B cell (primary cell): ENCODE measurements around the gene IL20. TPM values are rescaled to one million over a fixed set of nuclear protein-coding genes. Genes with fewer than 3 reads are reported as not detected.

Source experiments
- ATAC-seq: fragments of 200-7000 bp; cut with Tn5 transposase; one replicate; pipeline ENCODE4 v1.10.0; 2021; ENCODE audit warnings: low read depth, mild to moderate bottlenecking, moderate number of reproducible peaks, moderate library complexity
- CTCF ChIA-PET: fragments of 350-600 bp; sonication (Branson Sonifier 250); formaldehyde crosslinking; loops from one replicate; lab custom pipeline; 2021; ENCODE audit warnings: antibody characterized with exemption, inconsistent platforms; lab: Charles Lee
- POLR2A ChIA-PET: fragments of 350-600 bp; sonication (Branson Sonifier 250); formaldehyde crosslinking; loops from one replicate; lab custom pipeline; 2021; ENCODE audit warnings: antibody characterized with exemption; lab: Charles Lee
- DNase-seq: peaks from one replicate; pipeline ENCODE4 v3.0.0; 2013
- H2AFZ ChIP-seq: 2 replicates; pipeline ENCODE4 v1.6.1; 2012; ENCODE audit warnings: mild to moderate bottlenecking, low read depth, low read length; ENCODE audit not compliant: insufficient read depth, poor library complexity, severe bottlenecking
- H3K27ac ChIP-seq, 2 donors: 1 replicate in 1 of 2; 2 replicates in 1 of 2; pipeline ENCODE4 v1.5.1; 2012 to 2013; ENCODE audit warnings: low read length in 2 of 2, mild to moderate bottlenecking in 2 of 2, moderate library complexity in 1 of 2
- H3K27me3 ChIP-seq, 4 experiments: fragments of 200-600 bp in 1 of 4; sonication (generic) in 1 of 4; replicated peaks in 1 of 4; 1 replicate in 2 of 4; 2 replicates in 2 of 4; pipeline versions ENCODE4 v1.6.1 to v1.7.0; 2013 to 2016; ENCODE audit warnings: low read length in 3 of 4, mild to moderate bottlenecking in 2 of 4, mixed read lengths in 1 of 4, moderate library complexity in 1 of 4; ENCODE audit not compliant: insufficient read depth in 4 of 4, control insufficient read depth in 3 of 4; ENCODE audit errors: control extremely low read depth in 1 of 4
- H3K36me3 ChIP-seq, 2 experiments: replicated peaks in 1 of 2; 1 replicate in 1 of 2; 2 replicates in 1 of 2; pipeline versions ENCODE4 v1.6.1 to v1.7.1; 2013; ENCODE audit warnings: low read length in 1 of 2; ENCODE audit not compliant: insufficient read depth in 2 of 2, control insufficient read depth in 1 of 2; ENCODE audit errors: control extremely low read depth in 1 of 2, extremely low read depth in 1 of 2
- H3K4me1 ChIP-seq, 2 donors: fragments of 200-600 bp in 1 of 2; sonication (generic) in 1 of 2; 1 replicate in 1 of 2; 2 replicates in 1 of 2; pipeline versions ENCODE4 v1.5.1 to v1.6.1; 2013 to 2017; ENCODE audit warnings: low read length in 2 of 2; ENCODE audit not compliant: control insufficient read depth in 2 of 2, insufficient read depth in 2 of 2
- H3K4me2 ChIP-seq: replicated peaks from 2 replicates; pipeline ENCODE3; 2012; ENCODE audit warnings: mild to moderate bottlenecking, low read depth, low read length; ENCODE audit not compliant: poor library complexity, severe bottlenecking
- H3K4me3 ChIP-seq, 5 experiments: fragments of 200-600 bp in 1 of 5; sonication (generic) in 1 of 5; 1 replicate in 3 of 5; 2 replicates in 2 of 5; pipeline versions ENCODE4 v1.5.1 to v1.7.0; 2011 to 2016; ENCODE audit warnings: low read length in 4 of 5, mild to moderate bottlenecking in 4 of 5, low read depth in 2 of 5, control low read depth in 1 of 5, moderate library complexity in 1 of 5; ENCODE audit not compliant: insufficient read depth in 1 of 5; ENCODE audit errors: control extremely low read depth in 1 of 5, extremely low read depth in 1 of 5
- H3K79me2 ChIP-seq: fragments of 200-600 bp; sonication (generic); one replicate; pipeline ENCODE4 v1.6.0; 2016; ENCODE audit warnings: low read length; ENCODE audit not compliant: control insufficient read depth, insufficient read depth
- H3K9ac ChIP-seq: fragments of 200-600 bp; sonication (generic); 2 replicates; pipeline ENCODE4 v1.6.1; 2017; ENCODE audit warnings: mild to moderate bottlenecking, low read length, moderate library complexity
- H3K9me3 ChIP-seq, 3 donors: one replicate each; pipeline versions ENCODE4 v1.6.1 to v1.7.1; 2013; ENCODE audit warnings: low read length in 2 of 3; ENCODE audit not compliant: control insufficient read depth in 2 of 3, insufficient read depth in 1 of 3; ENCODE audit errors: control extremely low read depth in 1 of 3
- H4K20me1 ChIP-seq: 2 replicates; pipeline ENCODE4 v1.6.0; 2012; ENCODE audit warnings: mild to moderate bottlenecking, low read length; ENCODE audit not compliant: insufficient read depth, control insufficient read depth, poor library complexity, severe bottlenecking
- H3K27ac Mint-ChIP-seq: one replicate; pipeline ENCODE4 v1.8.0; 2021; ENCODE audit warnings: mixed read lengths
- H3K27me3 Mint-ChIP-seq: one replicate; pipeline ENCODE4 v1.8.0; 2021; ENCODE audit warnings: mixed read lengths
- H3K4me1 Mint-ChIP-seq: one replicate; pipeline ENCODE4 v1.8.0; 2021; ENCODE audit warnings: mixed read lengths
- H3K4me3 Mint-ChIP-seq: one replicate; pipeline ENCODE4 v1.8.0; 2021; ENCODE audit warnings: mixed read lengths
- H3K9me3 Mint-ChIP-seq: one replicate; pipeline ENCODE4 v1.8.0; 2022; ENCODE audit warnings: mixed read lengths; ENCODE audit not compliant: insufficient read depth
- CTCF ChIP-seq: fragments of 200-600 bp; IDR thresholded peaks from one replicate; pipeline ENCODE4 v1.8.0; 2022; ENCODE audit warnings: antibody characterized with exemption, mild to moderate bottlenecking
- EZH2 ChIP-seq: IDR thresholded peaks from 2 replicates; pipeline ENCODE4 v1.6.1; 2012; ENCODE audit warnings: borderline replicate concordance, low read depth, mild to moderate bottlenecking, moderate library complexity, low read length; ENCODE audit not compliant: insufficient read depth, poor library complexity, severe bottlenecking
- WGBS: methylation state at CpG from one replicate; pipeline ENCODE4 v1.1.5; 2013; ENCODE audit warnings: missing lambda C conversion rate; ENCODE audit not compliant: insufficient coverage; 5-methylcytosine and 5-hydroxymethylcytosine counted together
- intact Hi-C: fragments of 100-400 bp; cut with micrococcal nuclease; formaldehyde crosslinking; loops from one replicate; pipeline ENCODE4 v1.10.0; 2022
- polyA plus RNA-seq: library from polyadenylated mRNA; depleted of rRNA; stranded (reverse); fragments of >200 nt; gene quantifications from 2 replicates; pipeline ENCODE4 v1.2.3, GENCODE V29; 2012
- total RNA-seq, 2 donors: library from RNA; stranded (reverse); fragments of 120-200 nt in 1 of 2; gene quantifications; 1 replicate in 1 of 2; 2 replicates in 1 of 2; pipeline versions ENCODE4 v1.2.3 to v1.2.4, GENCODE V29; 2013 to 2022

The IL20 gene
- total and polyA plus RNA-seq, 2 donors (not counting 1 experiment from before 2014, with no cell fraction given) = not detected

GRCh38 chr1:206828061-206828460 lies 37.4 kb upstream of the IL20 start:
- Histone ChIP-seq H3K4me2 (peak overlapping the region; percentile 60), H3K36me3 (no peaks in the 10 kb centered on the region), H2AFZ (no peak overlapping the region), H3K27me3 (no peaks in the 10 kb centered on the region), H4K20me1 (no peaks in the 10 kb centered on the region), H3K9me3 (peaks cover 0 to 4% (median 0%) of the 10 kb centered on the region in 3 donors), H3K79me2 (peaks cover 8% of the 10 kb centered on the region), H3K4me3 (no peak overlapping the region), H3K4me1 (peaks cover 61 to 77% of the 10 kb centered on the region in 2 donors), H3K9ac (no peak overlapping the region), H3K27ac (no peak overlapping the region)
- no peak overlapping the region for H3K4me3 Mint-ChIP-seq
- ATAC-seq = no peak
- peaks cover 72% of the 10 kb centered on the region for H3K4me1 Mint-ChIP-seq
- intact Hi-C loops = no loop called here
- no peak overlapping the region for H3K27ac Mint-ChIP-seq
- H3K27me3 Mint-ChIP-seq = no peaks in the 10 kb centered on the region
- no peak for TF ChIP-seq EZH2
- CTCF ChIA-PET = interaction anchor here (1.0 to 1.4 kb wide), 5 partner anchors 11 to 107 kb away, joined by 3 to 6 read pairs (median 3); no protein-coding TSS in a partner anchor
- DNase-seq = no peak
- POLR2A ChIA-PET = no interaction called here
- WGBS = 100% methylated on average over 1 of the region's 1 CpG
- no peaks in the 10 kb centered on the region for H3K9me3 Mint-ChIP-seq

- H3K9me3 Mint-ChIP-seq = no peaks in the 10 kb centered on the region
- H3K4me3 ChIP-seq = peak overlapping the region in 1 of 5 experiments; percentile 21
- intact Hi-C loops = no loop called here
- H3K4me1 Mint-ChIP-seq = peaks cover 77% of the 10 kb centered on the region
- peak overlapping the region in 1 of 2 donors; percentile 34 for H3K27ac ChIP-seq
- H3K4me3 Mint-ChIP-seq = peak overlapping the region; percentile 36
- H3K4me1 ChIP-seq = peaks cover 66 to 80% of the 10 kb centered on the region in 2 donors
- no peak overlapping the region for H2AFZ ChIP-seq
- WGBS = 20% methylated on average over 1 of the region's 4 CpGs
- peak overlapping the region; percentile 26 for H3K9ac ChIP-seq
- no peaks in the 10 kb centered on the region for H3K27me3 ChIP-seq
- peaks cover 0 to 3% (median 0%) of the 10 kb centered on the region in 3 donors for H3K9me3 ChIP-seq
- H3K4me2 ChIP-seq = peak overlapping the region; percentile 60
- no peaks in the 10 kb centered on the region for H3K36me3 ChIP-seq
- ATAC-seq = peak; percentile 40
- no peaks in the 10 kb centered on the region for H4K20me1 ChIP-seq
- ChIA-PET POLR2A (interaction anchor here (0.6 kb wide), 1 partner anchor 99 kb away, joined by 3 read pairs; no protein-coding TSS in a partner anchor), CTCF (interaction anchor here (0.7 to 1.4 kb wide), 6 partner anchors 11 to 249 kb away, joined by 3 to 6 read pairs (median 4); no protein-coding TSS in a partner anchor)
- TF ChIP-seq CTCF = no peak
- no peak for TF ChIP-seq EZH2
- H3K27me3 Mint-ChIP-seq = no peaks in the 10 kb centered on the region
- peak overlapping the region; percentile 42 for H3K27ac Mint-ChIP-seq
- peaks cover 8% of the 10 kb centered on the region for H3K79me2 ChIP-seq
- peak; percentile 39 for DNase-seq
Measured at GRCh38 chr1:206828765-206829164, 36.7 kb upstream of the IL20 start.
